ENCODE measurements around the gene ZNF740.

ZNF740 gene

DNA sequence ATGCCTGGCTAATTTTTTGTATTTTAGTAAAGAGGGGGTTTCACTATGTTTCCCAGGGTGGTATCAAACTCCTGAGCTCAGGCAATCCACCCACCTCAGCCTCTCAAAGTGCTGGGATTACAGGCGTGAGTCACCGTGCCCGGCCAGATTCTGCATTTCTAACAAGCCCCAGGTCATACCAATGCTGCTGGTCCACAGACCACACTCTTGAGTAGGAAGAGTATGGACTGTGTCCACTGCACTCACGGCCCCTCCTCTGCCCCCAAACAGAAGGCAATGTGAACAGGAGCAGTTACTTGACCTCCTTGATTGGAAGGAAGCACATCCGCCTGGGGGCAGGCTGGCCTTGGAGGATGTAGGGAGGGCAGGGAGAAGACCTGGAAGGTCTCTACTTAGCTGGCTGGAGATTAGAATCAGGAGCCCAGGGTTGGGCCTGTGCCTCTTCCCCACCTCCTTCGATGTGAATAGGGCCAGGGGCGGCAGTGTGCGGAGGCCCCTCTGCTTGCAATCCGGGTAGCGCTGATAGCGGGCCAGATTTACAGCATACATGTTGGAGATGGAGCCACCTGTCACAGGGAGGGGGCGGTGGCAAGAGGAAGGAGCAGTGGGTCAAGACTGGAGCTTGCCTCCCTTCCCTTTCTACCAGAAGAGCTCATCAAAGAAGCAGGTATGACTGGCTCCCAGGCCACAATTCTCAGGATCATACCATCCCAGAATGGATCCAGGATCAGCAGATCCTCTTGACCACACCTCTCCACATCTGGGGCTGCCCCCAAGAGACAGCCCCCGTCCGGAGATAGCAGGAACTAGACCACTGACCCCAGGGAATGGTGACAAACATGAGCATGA lies 9.4 kb upstream of the ZNF740 start:
- no peaks in the 10 kb centered on the region for H3K36me3 ChIP-seq (ENCODE audit: control insufficient read depth, low read length)
- TF ChIP-seq EZH2phosphoT487 (IDR thresholded peaks at IDR 0.05; ENCODE audit: borderline replicate concordance, low read length), result no peak
- TF ChIP-seq, protein P1, sequence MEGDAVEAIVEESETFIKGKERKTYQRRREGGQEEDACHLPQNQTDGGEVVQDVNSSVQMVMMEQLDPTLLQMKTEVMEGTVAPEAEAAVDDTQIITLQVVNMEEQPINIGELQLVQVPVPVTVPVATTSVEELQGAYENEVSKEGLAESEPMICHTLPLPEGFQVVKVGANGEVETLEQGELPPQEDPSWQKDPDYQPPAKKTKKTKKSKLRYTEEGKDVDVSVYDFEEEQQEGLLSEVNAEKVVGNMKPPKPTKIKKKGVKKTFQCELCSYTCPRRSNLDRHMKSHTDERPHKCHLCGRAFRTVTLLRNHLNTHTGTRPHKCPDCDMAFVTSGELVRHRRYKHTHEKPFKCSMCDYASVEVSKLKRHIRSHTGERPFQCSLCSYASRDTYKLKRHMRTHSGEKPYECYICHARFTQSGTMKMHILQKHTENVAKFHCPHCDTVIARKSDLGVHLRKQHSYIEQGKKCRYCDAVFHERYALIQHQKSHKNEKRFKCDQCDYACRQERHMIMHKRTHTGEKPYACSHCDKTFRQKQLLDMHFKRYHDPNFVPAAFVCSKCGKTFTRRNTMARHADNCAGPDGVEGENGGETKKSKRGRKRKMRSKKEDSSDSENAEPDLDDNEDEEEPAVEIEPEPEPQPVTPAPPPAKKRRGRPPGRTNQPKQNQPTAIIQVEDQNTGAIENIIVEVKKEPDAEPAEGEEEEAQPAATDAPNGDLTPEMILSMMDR (IDR thresholded peaks at IDR 0.05; ENCODE audit: low read depth, low read length, poor library complexity, severe bottlenecking), result no peak
- no peaks in the 10 kb centered on the region for H3K4me1 ChIP-seq (ENCODE audit: control insufficient read depth, low read length)
- no peaks in the 10 kb centered on the region for H4K20me1 ChIP-seq (ENCODE audit: control insufficient read depth, insufficient read depth, low read depth, low read length)
- H3K9me3 ChIP-seq (ENCODE audit: control insufficient read depth, insufficient read depth, low read length), result no peaks in the 10 kb centered on the region
- no peak overlapping the region for H3K4me2 ChIP-seq (ENCODE audit: low read length)
- no peaks in the 10 kb centered on the region for H3F3A ChIP-seq (ENCODE audit: control insufficient read depth, insufficient read depth)
- H3K27me3 ChIP-seq (ENCODE audit: control insufficient read depth, low read length), result no peaks in the 10 kb centered on the region
- no peak overlapping the region for H3K27ac ChIP-seq (ENCODE audit: low read depth, low read length)
- H3K9me2 ChIP-seq (replicated peaks; ENCODE audit: control insufficient read depth, low read length), result no peaks in the 10 kb centered on the region
- no peaks in the 10 kb centered on the region for H3K79me2 ChIP-seq (ENCODE audit: control insufficient read depth, low read length)
- no peak overlapping the region for H3K4me3 ChIP-seq (ENCODE audit: low read length)

GRCh38 chr12:53171725-53172329 lies 8.7 kb upstream of the ZNF740 start:
- Histone ChIP-seq H3K9me3 (ENCODE audit: control insufficient read depth, insufficient read depth, low read length) (no peaks in the 10 kb centered on the region), H3K36me3 (ENCODE audit: control insufficient read depth, low read length) (no peaks in the 10 kb centered on the region), H3K4me3 (ENCODE audit: low read length) (no peak overlapping the region), H3K27me3 (ENCODE audit: control insufficient read depth, low read length) (no peaks in the 10 kb centered on the region), H4K20me1 (ENCODE audit: control insufficient read depth, insufficient read depth, low read depth, low read length) (no peaks in the 10 kb centered on the region), H3K4me1 (ENCODE audit: control insufficient read depth, low read length) (no peaks in the 10 kb centered on the region), H3K4me2 (ENCODE audit: low read length) (no peak overlapping the region), H3K27ac (ENCODE audit: low read depth, low read length) (no peak overlapping the region), H3F3A (ENCODE audit: control insufficient read depth, insufficient read depth) (no peaks in the 10 kb centered on the region), H3K79me2 (ENCODE audit: control insufficient read depth, low read length) (no peaks in the 10 kb centered on the region), H3K9me2 (replicated peaks; ENCODE audit: control insufficient read depth, low read length) (no peaks in the 10 kb centered on the region)
- TF ChIP-seq, protein P1 (IDR thresholded peaks at IDR 0.05; ENCODE audit: low read depth, low read length, poor library complexity, severe bottlenecking), result no peak
- TF ChIP-seq EZH2phosphoT487 (IDR thresholded peaks at IDR 0.05; ENCODE audit: borderline replicate concordance, low read length), result no peak

- H3K9me3 ChIP-seq (ENCODE audit: control insufficient read depth, insufficient read depth, low read length), result no peaks in the 10 kb centered on the region
- TF ChIP-seq EZH2phosphoT487 (IDR thresholded peaks at IDR 0.05; ENCODE audit: borderline replicate concordance, low read length), result no peak
- TF ChIP-seq, protein P1 (IDR thresholded peaks at IDR 0.05; ENCODE audit: low read depth, low read length, poor library complexity, severe bottlenecking), result no peak
- H3K9me2 ChIP-seq (replicated peaks; ENCODE audit: control insufficient read depth, low read length), result no peaks in the 10 kb centered on the region
- H3K36me3 ChIP-seq (ENCODE audit: control insufficient read depth, low read length), result no peaks in the 10 kb centered on the region
- no peaks in the 10 kb centered on the region for H4K20me1 ChIP-seq (ENCODE audit: control insufficient read depth, insufficient read depth, low read depth, low read length)
- no peak overlapping the region for H3K4me2 ChIP-seq (ENCODE audit: low read length)
- no peaks in the 10 kb centered on the region for H3K4me1 ChIP-seq (ENCODE audit: control insufficient read depth, low read length)
- no peak overlapping the region for H3K4me3 ChIP-seq (ENCODE audit: low read length)
- no peaks in the 10 kb centered on the region for H3K27me3 ChIP-seq (ENCODE audit: control insufficient read depth, low read length)
- no peaks in the 10 kb centered on the region for H3K79me2 ChIP-seq (ENCODE audit: control insufficient read depth, low read length)
- H3F3A ChIP-seq (ENCODE audit: control insufficient read depth, insufficient read depth), result peaks cover 3% of the 10 kb centered on the region; the same call in 1 of the 2 replicates
- no peak overlapping the region for H3K27ac ChIP-seq (ENCODE audit: low read depth, low read length)
These were observed 8.2 kb upstream of the ZNF740 start for GRCh38 chr12:53172352-53172751.

All from DOHH2 (cell line).